GM19099 (cell line): ENCODE measurements around the gene ERAS.

Experiments used
- POLR2A ChIP-seq: IDR thresholded peaks from 3 replicates; pipeline ENCODE4 v1.6.1; 2011; ENCODE audit warnings: low read depth; ENCODE audit not compliant: insufficient read length; ENCODE audit errors: extremely low read depth

The ERAS gene

DNA sequence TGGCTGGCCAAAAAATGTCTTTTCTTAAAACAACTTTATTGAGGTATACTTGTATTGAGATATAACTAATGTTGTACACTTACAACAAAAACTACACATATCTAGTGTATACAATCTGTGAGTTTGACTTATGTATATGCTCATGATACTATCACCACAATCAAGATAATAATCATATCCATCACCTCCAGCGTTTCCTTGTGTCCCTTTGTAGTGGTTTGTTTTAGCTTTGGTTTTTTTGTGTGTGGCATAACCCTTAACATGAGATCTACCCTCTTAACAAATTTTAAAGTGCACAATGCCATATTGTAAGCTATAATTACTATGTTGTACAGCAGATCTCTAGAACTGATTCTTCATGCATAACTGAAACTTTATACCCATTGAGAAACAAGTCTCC is 22.5 kb downstream of the ERAS start:
- TF ChIP-seq POLR2A: no peak

DNA sequence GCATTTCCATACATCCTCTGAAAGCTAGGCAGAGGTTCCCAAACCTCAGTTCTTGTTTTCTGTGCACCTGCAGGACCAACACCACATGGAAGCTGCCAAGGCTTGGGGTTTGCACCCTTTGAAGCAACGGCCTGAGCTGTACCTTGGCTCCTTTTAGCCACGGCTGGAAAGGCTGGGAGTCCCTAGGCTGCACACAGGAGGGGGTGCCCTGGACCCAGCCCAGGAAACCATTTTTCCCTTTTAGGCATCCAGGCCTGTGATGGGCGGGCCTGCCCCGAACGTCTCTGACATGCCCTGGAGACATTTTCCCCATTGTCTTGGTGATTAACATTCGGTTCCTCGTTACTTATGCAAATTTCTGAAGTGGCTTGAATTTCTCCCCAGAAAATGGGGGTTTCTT is 26.5 kb downstream of the ERAS start:
- no peak for TF ChIP-seq POLR2A

DNA sequence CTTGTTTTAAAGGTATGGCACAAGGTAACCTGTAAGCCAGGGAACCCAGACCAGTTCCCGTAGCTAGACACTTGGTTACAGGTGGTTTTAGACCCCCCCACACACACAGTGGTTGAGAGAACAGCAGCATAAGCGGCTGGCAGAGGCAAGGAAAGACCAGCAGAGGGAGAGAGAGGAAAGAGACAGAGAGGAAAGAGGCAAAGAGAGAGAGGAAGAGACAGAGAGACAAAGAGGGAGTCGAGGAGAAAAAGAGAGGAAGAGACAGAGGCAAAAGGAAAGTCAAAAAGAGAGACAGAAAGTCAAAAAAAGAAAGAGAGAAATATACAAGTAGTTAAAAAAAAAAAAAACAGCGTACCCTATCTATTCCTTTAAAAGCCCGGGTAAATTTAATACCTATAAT is 28.6 kb downstream of the ERAS start:
- no peak for TF ChIP-seq POLR2A

DNA sequence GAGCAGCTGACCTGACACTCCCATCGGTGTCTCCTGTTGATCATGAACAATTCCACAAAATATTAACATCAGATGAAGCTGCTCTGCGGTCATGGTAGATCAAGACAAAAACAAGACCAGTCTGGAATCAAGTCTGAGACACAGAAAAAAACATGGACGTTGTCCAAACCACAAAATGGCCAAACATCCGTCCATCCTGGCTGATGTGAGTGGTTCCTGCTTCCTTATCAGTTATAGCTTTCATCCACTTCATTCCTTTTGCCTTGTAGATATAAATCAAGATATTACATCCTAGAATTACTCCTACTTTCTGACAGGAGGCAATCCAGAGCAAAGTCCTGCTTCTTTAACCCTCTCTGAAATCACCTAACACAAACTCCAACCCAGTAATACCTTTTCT is 37.9 kb downstream of the ERAS start:
- TF ChIP-seq POLR2A: no peak
